Thoracic aorta (tissue), 2 donors: Measurements from ENCODE around the gene TJP1. TPM values are rescaled to one million over a fixed set of nuclear protein-coding genes. Genes with fewer than 3 reads are reported as not detected.

Source experiments
- ATAC-seq: fragments of 150-250 bp; one replicate; pipeline ENCODE4 v1.8.0; 2017; ENCODE audit warnings: low read depth; ENCODE audit not compliant: insufficient number of reproducible peaks, low FRiP score
- DNase-seq: peaks from one replicate; pipeline ENCODE4 v3.0.0-alpha.2; 2020; ENCODE audit warnings: low spot score
- H3K27ac ChIP-seq, 2 donors: fragments of 200-600 bp; sonication (generic); 1 replicate in 1 of 2; 2 replicates in 1 of 2; pipeline ENCODE4 v1.5.1; 2016; ENCODE audit warnings: mild to moderate bottlenecking in 2 of 2, moderate library complexity in 2 of 2
- H3K27me3 ChIP-seq: fragments of 200-600 bp; sonication (generic); replicated peaks from 2 replicates; pipeline ENCODE4 v1.6.0; 2016; ENCODE audit warnings: mild to moderate bottlenecking; ENCODE audit not compliant: insufficient read depth
- H3K36me3 ChIP-seq: fragments of 200-600 bp; sonication (generic); one replicate; pipeline ENCODE4 v1.5.1; 2016
- H3K4me1 ChIP-seq, 2 donors: fragments of 200-600 bp; sonication (generic); 1 replicate in 1 of 2; 2 replicates in 1 of 2; pipeline versions ENCODE4 v1.5.1 to v1.6.0; 2016; ENCODE audit warnings: low read depth in 2 of 2, mild to moderate bottlenecking in 1 of 2; ENCODE audit not compliant: control insufficient read depth in 1 of 2
- H3K4me3 ChIP-seq: fragments of 200-600 bp; sonication (generic); 2 replicates; pipeline ENCODE4 v1.5.1; 2016; ENCODE audit warnings: mild to moderate bottlenecking
- H3K9me3 ChIP-seq: fragments of 200-600 bp; sonication (generic); 2 replicates; pipeline ENCODE4 v1.5.1; 2016
- total RNA-seq, 2 donors: library from RNA; depleted of rRNA; stranded (reverse); fragments of >200 nt; gene quantifications; one replicate each; pipeline versions ENCODE4 v1.1.0 to v1.2.3, GENCODE V29; 2016
- TF ChIP-seq, protein P1 (sequence below): fragments of 200-600 bp; sonication (generic); IDR thresholded peaks from one replicate; pipeline ENCODE4 v1.5.1; 2019; ENCODE audit warnings: antibody characterized with exemption

Gene TJP1
- total RNA-seq, 2 donors from 2014 or later = 78.4 to 146 TPM

DNA sequence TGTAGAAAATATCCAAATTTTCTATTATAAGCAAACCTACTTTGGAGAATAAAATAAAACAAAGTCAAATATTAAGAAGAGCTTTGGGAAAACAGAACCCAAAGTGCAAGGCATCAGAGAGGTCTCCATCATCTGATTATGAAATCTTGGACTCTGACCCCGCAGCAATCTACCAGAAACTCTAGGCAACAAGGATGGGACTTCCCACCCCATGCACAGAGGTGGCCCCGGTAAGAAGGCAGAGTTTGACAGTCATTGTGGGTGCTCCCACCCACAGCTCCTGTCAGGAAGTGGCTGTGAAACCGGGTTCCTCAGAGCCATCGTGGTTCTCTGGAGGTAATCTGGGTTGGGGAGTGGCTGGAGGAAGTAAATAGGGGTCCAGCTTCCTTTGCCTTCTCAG is 37.0 kb upstream of the TJP1 start:
- Histone ChIP-seq H3K4me1 (peaks cover under 1% of the 10 kb centered on the region in 2 donors), H3K4me3 (no peak overlapping the region), H3K36me3 (no peaks in the 10 kb centered on the region), H3K27me3 (no peaks in the 10 kb centered on the region), H3K27ac (no peak overlapping the region), H3K9me3 (no peaks in the 10 kb centered on the region)
- TF ChIP-seq, protein P1, sequence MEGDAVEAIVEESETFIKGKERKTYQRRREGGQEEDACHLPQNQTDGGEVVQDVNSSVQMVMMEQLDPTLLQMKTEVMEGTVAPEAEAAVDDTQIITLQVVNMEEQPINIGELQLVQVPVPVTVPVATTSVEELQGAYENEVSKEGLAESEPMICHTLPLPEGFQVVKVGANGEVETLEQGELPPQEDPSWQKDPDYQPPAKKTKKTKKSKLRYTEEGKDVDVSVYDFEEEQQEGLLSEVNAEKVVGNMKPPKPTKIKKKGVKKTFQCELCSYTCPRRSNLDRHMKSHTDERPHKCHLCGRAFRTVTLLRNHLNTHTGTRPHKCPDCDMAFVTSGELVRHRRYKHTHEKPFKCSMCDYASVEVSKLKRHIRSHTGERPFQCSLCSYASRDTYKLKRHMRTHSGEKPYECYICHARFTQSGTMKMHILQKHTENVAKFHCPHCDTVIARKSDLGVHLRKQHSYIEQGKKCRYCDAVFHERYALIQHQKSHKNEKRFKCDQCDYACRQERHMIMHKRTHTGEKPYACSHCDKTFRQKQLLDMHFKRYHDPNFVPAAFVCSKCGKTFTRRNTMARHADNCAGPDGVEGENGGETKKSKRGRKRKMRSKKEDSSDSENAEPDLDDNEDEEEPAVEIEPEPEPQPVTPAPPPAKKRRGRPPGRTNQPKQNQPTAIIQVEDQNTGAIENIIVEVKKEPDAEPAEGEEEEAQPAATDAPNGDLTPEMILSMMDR = no peak
- ATAC-seq (no peak), DNase-seq (no peak)

DNA sequence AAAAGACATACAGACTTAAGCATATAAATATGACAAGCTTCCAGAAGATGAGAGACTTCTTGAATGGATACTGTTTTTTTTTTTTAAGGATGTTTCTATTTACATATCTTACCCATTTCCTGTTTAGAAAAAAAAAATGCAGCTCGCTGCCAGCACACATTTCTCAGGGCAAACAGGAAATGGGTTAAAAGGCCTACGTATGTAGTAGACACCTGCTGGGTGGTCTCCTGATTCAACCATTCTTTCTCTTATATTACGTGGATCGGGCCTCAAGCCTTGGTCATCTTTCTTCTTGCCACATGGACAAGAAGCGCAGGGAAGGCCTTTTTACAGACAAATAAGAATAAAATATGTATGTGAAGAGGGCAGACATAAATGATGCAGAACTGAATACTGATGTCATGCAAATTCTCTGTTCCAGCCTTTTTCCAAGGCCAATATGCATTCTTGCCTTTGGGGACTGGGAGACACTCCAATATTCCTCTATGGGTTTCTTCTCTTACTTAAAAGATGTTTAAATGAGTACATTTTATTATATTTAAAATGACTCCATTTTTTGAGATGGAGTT is 35.0 kb upstream of the TJP1 start:
- H3K9me3 ChIP-seq = no peaks in the 10 kb centered on the region
- no peak for ATAC-seq
- H3K27ac ChIP-seq = no peak overlapping the region
- H3K27me3 ChIP-seq = no peaks in the 10 kb centered on the region
- no peak for DNase-seq
- H3K4me1 ChIP-seq = no peaks in the 10 kb centered on the region
- H3K4me3 ChIP-seq = no peak overlapping the region
- no peaks in the 10 kb centered on the region for H3K36me3 ChIP-seq
- TF ChIP-seq, protein P1 = no peak

DNA sequence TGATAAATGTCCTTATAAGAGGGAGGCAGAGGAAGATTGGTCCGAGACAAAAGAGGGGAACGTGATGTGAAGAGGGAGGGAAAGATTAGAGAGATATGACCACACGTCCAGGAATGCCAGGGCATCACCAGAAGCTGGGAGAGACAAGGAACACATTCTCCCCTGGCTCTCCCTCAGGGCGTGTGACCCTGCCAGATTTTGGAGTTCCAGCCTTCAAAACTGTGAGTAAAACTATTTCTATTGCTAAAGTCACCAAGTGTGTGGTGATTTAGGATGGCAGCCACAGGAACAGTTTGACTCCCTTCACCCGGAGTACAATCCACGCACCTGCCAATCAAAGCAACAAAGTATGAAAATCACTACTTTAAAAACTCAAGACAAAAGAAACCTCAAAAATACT is 32.1 kb upstream of the TJP1 start:
- H3K4me1 ChIP-seq = no peaks in the 10 kb centered on the region
- TF ChIP-seq, protein P1 = no peak
- H3K27me3 ChIP-seq = no peaks in the 10 kb centered on the region
- no peak overlapping the region for H3K27ac ChIP-seq
- ATAC-seq (no peak), DNase-seq (no peak)
- H3K4me3 ChIP-seq = no peak overlapping the region
- H3K9me3 ChIP-seq = no peaks in the 10 kb centered on the region
- H3K36me3 ChIP-seq = no peaks in the 10 kb centered on the region

DNA sequence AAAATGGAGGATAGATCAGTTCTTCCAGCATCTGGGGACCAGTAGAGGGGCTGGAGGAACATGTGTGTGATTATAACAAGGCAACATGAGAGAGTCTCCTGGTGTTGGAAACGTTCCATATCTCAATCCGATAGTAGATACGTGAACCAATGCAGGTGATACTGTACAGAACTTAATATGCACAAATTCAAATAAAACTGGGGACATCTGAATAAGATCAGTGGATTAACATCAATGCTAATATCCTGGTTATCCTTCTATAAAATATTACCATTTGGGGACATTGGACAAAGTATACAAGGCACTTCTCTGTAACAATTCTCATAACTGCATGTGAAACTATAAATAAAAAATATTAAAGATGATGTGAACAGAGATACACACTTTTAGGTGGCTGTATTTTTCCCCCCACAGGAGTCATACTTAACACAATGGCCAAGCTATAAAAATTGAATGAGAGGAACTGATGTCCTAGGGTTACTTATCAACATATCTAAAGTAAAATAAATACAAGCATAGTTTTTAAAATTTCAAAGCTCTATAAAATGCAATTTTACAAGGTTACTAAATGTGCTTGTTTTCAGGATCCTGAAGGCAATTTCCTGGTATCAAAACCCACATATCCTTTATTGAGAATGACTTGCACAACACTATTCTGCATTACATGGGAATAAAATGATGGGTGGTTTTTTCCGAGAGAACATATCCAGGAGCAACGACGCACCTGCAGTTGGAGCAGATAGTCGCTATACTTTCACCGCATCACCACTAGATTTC is 31.1 kb upstream of the TJP1 start:
- Histone ChIP-seq H3K27me3 (no peaks in the 10 kb centered on the region), H3K36me3 (no peaks in the 10 kb centered on the region), H3K4me1 (no peaks in the 10 kb centered on the region), H3K27ac (no peak overlapping the region), H3K4me3 (no peak overlapping the region), H3K9me3 (no peaks in the 10 kb centered on the region)
- no peak for DNase-seq
- no peak for ATAC-seq
- TF ChIP-seq, protein P1 = no peak

DNA sequence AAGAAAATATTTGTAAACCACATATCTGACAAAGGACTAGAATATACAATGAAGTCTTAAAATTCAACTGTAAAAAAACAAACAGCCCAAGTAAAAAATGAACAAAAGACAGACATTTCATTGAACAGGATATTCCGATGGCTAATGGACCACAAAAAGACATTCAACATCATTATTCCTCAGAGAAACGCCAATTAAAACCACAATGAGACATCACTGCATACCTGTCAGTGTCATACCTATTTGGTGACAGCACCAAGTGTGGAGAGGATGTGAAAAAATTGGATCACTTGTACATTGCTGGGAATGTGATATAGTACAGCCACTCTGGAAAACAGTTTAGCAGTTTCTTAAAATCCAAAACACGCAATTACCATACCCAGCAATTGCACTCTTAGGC is 29.9 kb upstream of the TJP1 start:
- no peaks in the 10 kb centered on the region for H3K4me1 ChIP-seq
- H3K27ac ChIP-seq = no peak overlapping the region
- no peak overlapping the region for H3K4me3 ChIP-seq
- TF ChIP-seq, protein P1 = no peak
- DNase-seq (no peak), ATAC-seq (no peak)
- H3K36me3 ChIP-seq = no peaks in the 10 kb centered on the region
- no peaks in the 10 kb centered on the region for H3K27me3 ChIP-seq
- no peaks in the 10 kb centered on the region for H3K9me3 ChIP-seq
